RWPE2 (cell line): ENCODE measurements around the gene RFX2.

ENCODE experiments used
- ATAC-seq: fragments of 200-7000 bp; cut with Tn5 transposase; 3 replicates; pipeline ENCODE4 v1.9.1; 2021; ENCODE audit warnings: low read depth
- DNase-seq: peaks from one replicate; pipeline ENCODE4 v3.0.0-alpha.2; 2020; ENCODE audit warnings: low spot score
- H3K27ac ChIP-seq: fragments of 450-650 bp; 2 replicates; pipeline ENCODE4 v1.5.1; 2017; ENCODE audit warnings: mild to moderate bottlenecking; ENCODE audit not compliant: poor library complexity, severe bottlenecking
- H3K27me3 ChIP-seq: fragments of 250-450 bp; sonication (Bioruptor Pico); 2 replicates; pipeline ENCODE4 v1.5.1; 2021; ENCODE audit warnings: mild to moderate bottlenecking, moderate library complexity; ENCODE audit not compliant: insufficient read depth, poor library complexity, severe bottlenecking
- H3K36me3 ChIP-seq: fragments of 250-450 bp; sonication (Bioruptor Pico); 2 replicates; pipeline ENCODE4 v1.5.1; 2020; ENCODE audit warnings: low read depth, mild to moderate bottlenecking, moderate library complexity
- H3K4me1 ChIP-seq: fragments of 250-450 bp; sonication (Bioruptor Pico); 2 replicates; pipeline ENCODE4 v1.5.1; 2021; ENCODE audit warnings: mild to moderate bottlenecking, moderate library complexity; ENCODE audit not compliant: insufficient read depth, poor library complexity, severe bottlenecking
- H3K4me3 ChIP-seq: fragments of 250-450 bp; sonication (Bioruptor Pico); 2 replicates; pipeline ENCODE4 v1.5.1; 2021; ENCODE audit warnings: mild to moderate bottlenecking, moderate library complexity; ENCODE audit not compliant: severe bottlenecking
- H3K9me3 ChIP-seq: fragments of 250-450 bp; sonication (Bioruptor Pico); 2 replicates; pipeline ENCODE4 v1.5.1; 2021; ENCODE audit warnings: mild to moderate bottlenecking, moderate library complexity; ENCODE audit not compliant: severe bottlenecking
- TF ChIP-seq, protein P1 (sequence below): fragments of 450-650 bp; IDR thresholded peaks from one replicate; pipeline ENCODE4 v1.5.1; 2017; ENCODE audit warnings: mild to moderate bottlenecking, moderate library complexity; ENCODE audit not compliant: poor library complexity, severe bottlenecking

The RFX2 gene

GRCh38 chr19:6105444-6105843 is 4.9 kb downstream of the RFX2 start:
- TF ChIP-seq, protein P1, sequence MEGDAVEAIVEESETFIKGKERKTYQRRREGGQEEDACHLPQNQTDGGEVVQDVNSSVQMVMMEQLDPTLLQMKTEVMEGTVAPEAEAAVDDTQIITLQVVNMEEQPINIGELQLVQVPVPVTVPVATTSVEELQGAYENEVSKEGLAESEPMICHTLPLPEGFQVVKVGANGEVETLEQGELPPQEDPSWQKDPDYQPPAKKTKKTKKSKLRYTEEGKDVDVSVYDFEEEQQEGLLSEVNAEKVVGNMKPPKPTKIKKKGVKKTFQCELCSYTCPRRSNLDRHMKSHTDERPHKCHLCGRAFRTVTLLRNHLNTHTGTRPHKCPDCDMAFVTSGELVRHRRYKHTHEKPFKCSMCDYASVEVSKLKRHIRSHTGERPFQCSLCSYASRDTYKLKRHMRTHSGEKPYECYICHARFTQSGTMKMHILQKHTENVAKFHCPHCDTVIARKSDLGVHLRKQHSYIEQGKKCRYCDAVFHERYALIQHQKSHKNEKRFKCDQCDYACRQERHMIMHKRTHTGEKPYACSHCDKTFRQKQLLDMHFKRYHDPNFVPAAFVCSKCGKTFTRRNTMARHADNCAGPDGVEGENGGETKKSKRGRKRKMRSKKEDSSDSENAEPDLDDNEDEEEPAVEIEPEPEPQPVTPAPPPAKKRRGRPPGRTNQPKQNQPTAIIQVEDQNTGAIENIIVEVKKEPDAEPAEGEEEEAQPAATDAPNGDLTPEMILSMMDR: no peak
- Histone ChIP-seq H3K9me3 (no peaks in the 10 kb centered on the region), H3K27me3 (no peaks in the 10 kb centered on the region), H3K27ac (peak overlapping the region; percentile 95), H3K4me1 (peaks cover 48% of the 10 kb centered on the region), H3K36me3 (no peaks in the 10 kb centered on the region), H3K4me3 (no peak overlapping the region)
- DNase-seq (no peak), ATAC-seq (no peak)

- Histone ChIP-seq H3K4me1 (peaks cover 50% of the 10 kb centered on the region), H3K27ac (peak overlapping the region; percentile 95), H3K27me3 (no peaks in the 10 kb centered on the region), H3K9me3 (no peaks in the 10 kb centered on the region), H3K36me3 (no peaks in the 10 kb centered on the region), H3K4me3 (no peak overlapping the region)
- no peak for ATAC-seq
- TF ChIP-seq, protein P1: no peak
- DNase-seq: no peak
Observed at GRCh38 chr19:6103894-6104293, 6.4 kb downstream of the RFX2 start.

- ATAC-seq (peak; percentile 95), DNase-seq (peak; percentile 90)
- Histone ChIP-seq H3K27me3 (no peaks in the 10 kb centered on the region), H3K4me3 (no peak overlapping the region), H3K9me3 (no peaks in the 10 kb centered on the region), H3K27ac (peak overlapping the region; percentile 95), H3K36me3 (no peaks in the 10 kb centered on the region; the same call in 1 of the 2 replicates), H3K4me1 (peaks cover 52% of the 10 kb centered on the region)
- TF ChIP-seq, protein P1: no peak
Observed at GRCh38 chr19:6103217-6103644, 7.1 kb downstream of the RFX2 start.

- DNase-seq: no peak
Observed at GRCh38 chr19:6101991-6102390, 8.3 kb downstream of the RFX2 start.

GRCh38 chr19:6101291-6101825 is 8.9 kb downstream of the RFX2 start:
- Histone ChIP-seq H3K27ac (peak overlapping the region; percentile 95), H3K4me3 (no peak overlapping the region), H3K9me3 (no peaks in the 10 kb centered on the region), H3K4me1 (peaks cover 49% of the 10 kb centered on the region), H3K36me3 (no peaks in the 10 kb centered on the region; the same call in 1 of the 2 replicates), H3K27me3 (no peaks in the 10 kb centered on the region)
- ATAC-seq (no peak), DNase-seq (no peak)
- TF ChIP-seq, protein P1: no peak

More at GRCh38 chr19:6101991-6102390, 8.3 kb downstream of the RFX2 start:
- Histone ChIP-seq H3K4me1 (peaks cover 49% of the 10 kb centered on the region), H3K36me3 (no peaks in the 10 kb centered on the region; the same call in 1 of the 2 replicates), H3K27me3 (no peaks in the 10 kb centered on the region), H3K4me3 (no peak overlapping the region), H3K9me3 (no peaks in the 10 kb centered on the region), H3K27ac (peak overlapping the region; percentile 95)
- TF ChIP-seq, protein P1: no peak
- no peak for ATAC-seq
